ENCODE measurements around the gene SLC51A.
"Not testable (repeated sequence)": the region's sequence is repeated elsewhere in the genome, so short reads cannot be mapped to it uniquely, and the experiment has no call there.

SLC51A gene

GRCh38 chr3:196244166-196244565 is 27.8 kb downstream of the SLC51A start:
- not testable (repeated sequence) for DNase-seq

- no peak for DNase-seq
Observed at GRCh38 chr3:196246612-196247308, 30.4 kb downstream of the SLC51A start.

DNA sequence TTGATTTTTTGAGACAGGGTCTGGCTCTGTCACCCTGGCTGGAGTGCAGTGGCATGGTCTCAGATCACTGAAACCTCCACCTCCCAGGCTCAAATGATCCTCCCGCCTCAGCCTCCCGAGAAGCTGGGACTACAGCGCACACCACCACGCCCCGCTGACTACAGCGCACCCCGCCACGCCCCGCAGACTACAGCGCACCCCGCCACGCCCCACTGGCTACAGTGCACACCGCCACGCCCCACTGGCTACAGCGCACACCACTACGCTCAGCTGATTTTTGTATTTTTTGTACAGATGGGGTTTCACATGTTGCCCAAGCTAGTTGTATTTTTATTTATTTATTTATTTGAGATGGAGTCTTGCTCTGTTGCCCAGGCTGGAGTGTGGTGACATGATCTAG is 35.6 kb downstream of the SLC51A start:
- DNase-seq, result no peak

GRCh38 chr3:196254376-196255283 is 38.3 kb downstream of the SLC51A start:
- no peak for DNase-seq

- no peak for DNase-seq
Observed at GRCh38 chr3:196255776-196256175, 39.4 kb downstream of the SLC51A start.

DNA sequence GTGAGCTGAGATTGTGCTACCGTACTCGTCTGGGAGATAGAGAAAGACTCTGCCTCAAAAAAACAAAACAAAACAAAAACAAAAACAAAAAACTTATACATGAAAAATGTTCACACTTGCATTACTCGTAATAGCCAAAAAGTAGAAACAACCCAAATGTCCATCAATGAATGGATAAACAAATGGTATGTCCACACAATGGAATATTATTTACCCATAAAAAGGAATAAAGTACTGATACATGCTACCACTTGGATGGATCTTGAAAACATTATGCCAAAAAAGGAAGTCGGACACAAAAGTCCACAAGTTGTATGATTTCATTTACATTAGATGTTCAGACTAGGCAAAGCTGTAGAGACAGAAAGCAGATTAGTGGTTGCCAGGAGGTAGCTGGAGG is 44.5 kb downstream of the SLC51A start:
- DNase-seq, result no peak

DNA sequence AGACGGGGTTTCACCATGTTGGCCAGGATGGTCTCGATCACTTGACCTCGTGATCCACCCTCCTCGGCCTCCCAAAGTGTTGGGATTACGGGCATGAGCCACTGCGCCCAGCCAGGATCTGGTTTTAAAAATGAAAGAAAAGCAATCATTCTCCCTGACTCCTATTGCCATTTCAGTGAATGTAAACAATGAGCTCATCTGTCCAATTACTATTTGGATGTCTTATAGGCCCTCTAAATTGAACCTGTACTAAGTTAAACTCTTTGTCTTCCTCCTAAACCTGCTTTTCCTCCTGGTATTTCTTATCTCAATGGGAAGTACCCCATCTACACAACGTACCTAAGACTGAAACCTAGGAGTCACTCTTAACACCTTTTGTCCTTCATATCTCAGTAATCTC is 47.5 kb downstream of the SLC51A start:
- no peak for DNase-seq

DNA sequence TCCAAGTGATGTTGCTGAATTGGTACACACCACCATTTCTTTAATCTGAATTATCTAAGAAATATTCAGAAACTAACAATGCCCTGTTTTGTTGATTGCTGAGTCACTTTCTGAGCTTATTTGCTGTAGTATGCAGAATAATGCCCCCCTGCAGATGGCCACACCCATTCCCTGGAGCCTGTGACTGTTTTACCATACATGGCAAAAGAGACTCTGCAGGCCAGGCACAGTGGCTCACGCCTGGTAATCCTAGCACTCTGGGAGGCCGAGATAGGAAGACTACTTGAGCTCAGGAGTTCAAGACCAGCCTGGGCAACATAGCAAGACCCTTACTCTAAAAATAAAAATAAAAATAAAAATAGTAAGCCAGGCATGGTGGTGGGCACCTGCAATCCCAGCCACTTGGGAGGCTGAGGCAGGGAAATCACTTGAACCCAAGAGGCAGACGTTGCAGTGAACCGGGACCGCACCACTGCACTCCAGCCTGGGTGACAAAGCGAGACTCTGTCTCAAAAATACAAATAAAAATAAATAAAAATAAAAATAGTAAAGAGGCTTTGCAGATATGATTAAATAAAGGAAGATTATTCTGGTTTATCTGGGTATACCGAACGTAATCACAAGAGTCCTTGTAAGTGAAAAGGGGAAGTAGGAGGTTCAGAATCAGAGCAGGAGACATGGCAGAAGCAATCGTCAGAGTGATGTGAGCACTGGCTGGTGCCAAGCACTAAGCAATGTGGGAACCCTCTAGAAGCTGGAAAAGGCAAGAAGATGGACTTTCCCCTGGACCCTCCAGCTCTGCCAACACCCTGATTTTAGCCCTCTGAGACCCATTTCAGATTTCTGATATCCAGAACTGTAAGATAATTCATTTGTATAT is 52.2 kb downstream of the SLC51A start:
- no peak for DNase-seq

- DNase-seq, result no peak
Observed at GRCh38 chr3:196270499-196270898, 54.2 kb downstream of the SLC51A start.

GRCh38 chr3:196272826-196273225 is 56.5 kb downstream of the SLC51A start:
- no peak for DNase-seq

DNA sequence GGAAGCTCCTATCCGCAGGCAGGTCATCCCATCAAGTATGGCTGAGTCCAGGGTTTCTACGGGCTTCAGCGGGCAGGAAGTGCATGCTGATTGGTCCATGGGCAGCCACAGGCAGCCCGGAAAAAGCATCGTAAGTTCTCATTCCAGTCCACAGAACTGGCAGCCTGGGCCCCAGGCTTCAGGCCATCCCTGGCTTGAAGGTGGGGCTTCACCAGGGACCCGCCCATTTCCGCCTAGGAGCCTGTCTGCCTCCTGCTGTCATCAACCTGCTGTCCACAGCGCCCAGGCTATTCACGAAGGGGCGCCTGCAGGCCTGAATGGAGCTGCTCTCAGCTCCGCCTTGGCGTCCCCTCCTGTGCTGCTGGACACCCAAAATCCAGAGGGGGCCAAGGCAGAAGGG is 57.3 kb downstream of the SLC51A start:
- DNase-seq, result no peak

GRCh38 chr3:196274585-196274984 is 58.3 kb downstream of the SLC51A start:
- DNase-seq, result peak; percentile 62

- no peak for DNase-seq
Observed at GRCh38 chr3:196275126-196275525, 58.8 kb downstream of the SLC51A start.

DNA sequence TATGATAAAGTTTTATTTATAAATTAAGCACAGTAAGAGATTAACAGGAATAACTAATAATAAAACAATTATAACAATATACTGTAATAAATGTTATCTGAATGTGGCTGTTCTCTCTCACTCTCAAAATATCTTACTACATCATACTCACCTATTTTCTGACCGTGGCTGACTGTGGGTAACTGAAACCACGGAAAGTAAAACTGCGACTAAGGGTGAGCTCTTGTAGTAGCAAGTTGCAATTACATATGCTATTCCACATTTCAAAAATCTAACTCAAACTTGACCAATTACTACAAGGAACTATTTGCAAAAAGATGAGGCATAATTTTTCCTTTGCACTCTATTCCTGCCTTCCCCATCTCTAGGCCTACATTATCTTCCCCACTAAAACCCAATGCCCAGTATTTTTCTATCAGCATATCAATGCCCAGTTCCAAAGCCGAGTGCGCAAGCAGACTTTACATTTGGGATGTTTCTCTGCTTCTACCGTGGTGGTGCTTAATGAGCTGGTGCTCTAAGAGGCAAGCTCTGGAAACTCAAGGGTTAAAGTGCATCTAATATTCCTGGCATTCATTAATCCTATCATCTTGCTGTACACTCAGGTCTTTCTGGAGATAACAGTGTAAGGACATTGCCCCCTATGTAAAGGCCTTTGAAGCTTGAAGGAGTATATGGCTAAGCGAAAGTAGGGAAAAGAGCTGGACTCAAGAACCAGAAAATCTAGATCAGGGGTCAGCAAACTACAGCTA is 64.5 kb downstream of the SLC51A start:
- no peak for DNase-seq

DNA sequence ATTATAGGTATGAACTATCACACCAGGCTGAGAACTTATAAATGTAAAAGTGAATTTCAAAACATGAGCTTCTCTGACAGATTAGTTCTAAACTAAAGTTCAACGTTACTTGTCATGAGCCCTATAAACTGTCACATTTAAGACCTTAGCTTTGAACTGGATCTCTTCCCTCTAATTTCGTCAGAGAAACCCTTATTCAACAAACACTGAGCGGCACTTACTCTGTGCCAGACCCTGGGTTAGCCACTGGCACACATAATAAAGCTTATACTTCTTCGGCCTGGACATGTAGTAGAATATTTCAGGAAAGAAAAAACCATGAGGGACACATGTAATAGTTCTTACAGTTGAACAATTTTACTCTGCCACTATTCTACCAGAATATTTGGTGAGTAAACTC is 65.6 kb downstream of the SLC51A start:
- DNase-seq, result no peak
